ENCODE results near the gene SLC16A2.

Gene SLC16A2

GRCh38 chrX:74536832-74537371 lies 115.6 kb downstream of the SLC16A2 start:
- DNase-seq, result peak in 1 of 3 experiments; percentile 73

DNA sequence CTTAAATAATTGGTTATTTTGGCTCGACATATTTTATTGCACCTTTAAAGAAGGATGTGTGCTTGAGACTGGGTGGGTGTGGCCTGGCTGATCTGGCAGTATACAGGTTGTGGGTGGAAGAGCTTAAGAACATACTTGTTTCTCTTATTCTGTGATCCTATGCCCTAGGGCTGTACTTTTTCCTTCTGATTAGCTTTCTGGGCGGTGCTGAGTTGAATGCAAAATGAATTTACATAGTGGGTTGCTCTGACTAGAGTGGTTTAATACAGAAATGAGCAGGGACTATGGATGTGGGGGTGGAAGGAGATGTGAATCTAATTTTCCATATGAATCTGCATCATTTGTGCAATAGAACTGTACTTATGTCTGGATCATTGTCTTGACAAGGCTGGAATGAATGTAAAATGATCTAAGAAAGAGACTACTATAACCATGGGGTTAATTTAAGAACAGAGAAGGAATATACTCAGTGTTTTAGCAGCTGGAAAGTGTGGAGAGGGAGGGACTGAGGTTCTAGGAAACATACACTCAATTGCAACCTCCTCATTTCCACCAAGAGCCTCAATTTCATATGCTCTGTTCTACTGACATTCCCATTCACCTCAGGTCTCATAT lies 119.4 kb downstream of the SLC16A2 start:
- no peak for DNase-seq

DNA sequence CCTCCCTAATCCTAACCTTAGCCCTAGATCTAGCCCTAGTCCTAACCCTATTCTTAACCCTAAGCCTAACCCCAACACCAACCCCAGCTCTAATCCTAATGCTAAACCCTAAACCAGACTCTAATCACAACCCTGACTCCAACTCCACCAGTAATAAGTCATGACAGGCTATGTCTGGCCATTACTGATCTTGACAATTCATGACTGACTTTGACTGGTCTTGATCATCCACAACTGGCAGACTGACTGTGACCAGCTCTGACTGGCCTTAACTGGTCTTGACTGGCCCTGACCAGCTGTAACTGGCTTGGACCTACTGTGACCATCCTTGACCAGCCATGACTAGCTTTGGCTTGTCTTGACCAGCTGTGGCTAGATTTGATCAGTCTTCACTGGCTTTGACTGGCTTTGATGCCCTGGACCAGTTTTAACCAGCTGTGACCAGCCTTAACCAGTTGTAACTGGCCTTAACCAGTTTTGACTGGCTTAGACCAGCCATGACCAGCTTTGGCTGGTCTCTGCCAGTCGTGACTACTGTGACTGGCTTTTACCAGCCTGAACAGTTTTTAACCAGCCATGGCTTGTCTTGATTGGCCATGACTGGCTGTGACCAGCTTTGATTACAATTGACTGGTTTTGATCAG lies 124.7 kb downstream of the SLC16A2 start:
- DNase-seq, result no peak

- DNase-seq, result no peak
Measured at GRCh38 chrX:74546984-74547383, 125.7 kb downstream of the SLC16A2 start.

- peak; percentile 12 to 75 (median 53) for DNase-seq
Measured at GRCh38 chrX:74550295-74550802, 129.1 kb downstream of the SLC16A2 start.

DNA sequence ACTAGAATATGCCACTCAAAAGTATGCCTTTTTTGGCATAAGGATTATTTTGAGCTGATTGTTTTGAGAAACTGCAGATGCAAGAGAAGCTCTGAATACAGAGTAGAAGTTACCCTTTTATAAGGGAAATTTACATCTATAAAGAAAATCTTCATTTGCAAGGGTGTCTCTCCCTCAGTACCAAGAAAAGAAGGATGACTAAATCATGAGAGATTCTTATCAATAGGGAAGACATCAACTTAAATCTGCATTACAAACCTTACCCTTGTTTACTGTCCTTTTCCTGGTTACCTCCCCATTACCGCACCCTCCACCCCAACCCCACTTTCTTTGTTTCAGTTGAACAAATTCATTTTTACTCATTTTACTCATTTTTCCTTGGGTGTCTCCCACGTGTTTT lies 130.6 kb downstream of the SLC16A2 start:
- no peak for DNase-seq

DNA sequence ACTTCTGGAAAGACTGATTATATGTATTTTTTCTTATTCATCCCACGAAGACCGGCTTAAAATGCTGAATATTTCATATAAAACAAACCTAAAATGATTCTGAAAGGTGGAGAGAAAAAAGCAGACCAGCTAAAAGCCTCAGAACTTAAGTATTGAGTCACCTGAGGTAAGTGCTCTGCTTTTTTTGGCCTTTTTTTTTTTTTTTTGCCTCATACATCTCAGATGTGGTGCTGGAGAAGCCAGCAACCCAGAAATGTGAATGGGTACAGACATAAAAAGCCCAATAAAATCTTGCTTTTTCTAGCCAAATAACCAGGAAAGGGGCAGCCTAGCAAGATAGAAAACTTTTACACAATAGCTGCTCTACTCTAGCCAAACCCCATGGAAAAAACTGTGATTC lies 136.1 kb downstream of the SLC16A2 start:
- DNase-seq, result no peak

DNA sequence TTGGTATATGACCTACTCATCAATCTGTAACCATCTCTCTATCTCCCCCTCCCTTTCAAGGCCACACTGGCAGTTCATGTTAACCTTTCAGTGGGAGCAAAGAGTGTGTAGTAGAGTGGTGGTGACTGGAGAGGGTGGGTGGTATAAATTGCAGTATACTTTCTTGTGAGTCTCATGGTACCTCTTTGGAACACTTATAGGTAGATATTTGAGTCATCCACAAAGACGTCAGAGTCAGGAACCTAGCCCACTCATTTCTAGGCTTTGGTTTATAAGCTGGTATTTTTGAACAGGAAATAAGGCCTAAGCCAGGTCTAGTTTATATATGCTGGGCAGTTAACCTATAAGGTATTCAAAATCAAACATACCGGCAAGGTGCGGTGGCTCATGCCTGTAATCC lies 156.8 kb downstream of the SLC16A2 start:
- no peak for DNase-seq

DNA sequence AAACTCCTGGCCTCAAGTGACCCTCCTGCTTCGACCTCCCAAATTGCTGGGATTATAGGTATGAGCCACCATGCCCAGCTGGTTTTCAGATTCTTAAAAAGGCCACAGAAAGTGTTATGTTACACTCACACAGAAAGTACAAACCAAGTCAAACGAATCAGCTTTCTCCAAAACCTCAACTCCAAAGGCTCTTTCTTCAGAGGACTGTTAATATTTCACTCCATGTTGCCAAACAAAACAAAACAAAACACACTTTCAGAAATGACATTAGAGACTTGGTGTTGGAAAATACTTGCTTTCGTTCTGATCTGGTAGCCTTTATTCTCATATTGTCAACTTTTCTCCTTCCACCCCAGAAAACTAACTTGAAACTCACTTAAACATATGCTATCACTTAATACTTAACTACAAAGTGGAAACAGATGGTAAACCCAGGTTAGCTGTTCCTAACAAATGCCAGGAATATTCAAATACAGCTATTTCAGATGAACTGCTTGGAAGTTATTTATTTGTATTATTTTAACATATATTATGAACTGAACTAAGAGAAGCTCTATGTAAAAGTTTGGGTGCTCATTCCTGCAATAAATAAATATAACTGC lies 158.4 kb downstream of the SLC16A2 start:
- DNase-seq, result no peak
